T-cell (primary cell): ENCODE measurements around the gene MAPKAP1. TPM values are rescaled to one million over a fixed set of nuclear protein-coding genes. Genes with fewer than 3 reads are reported as not detected.

Source experiments
- ATAC-seq, 4 experiments: fragments of 200-7000 bp in 3 of 4; fragments of 150-1000 bp in 1 of 4; cut with Tn5 transposase; replicated peaks in 1 of 4; 1 replicate in 3 of 4; 2 replicates in 1 of 4; pipeline ENCODE4 v1.10.0; 2021; ENCODE audit warnings: moderate library complexity in 3 of 4, mild to moderate bottlenecking in 2 of 4, moderate number of reproducible peaks in 1 of 4
- CTCF ChIA-PET, 2 donors: fragments of 300-600 bp; sonication (Branson Sonifier 250); formaldehyde crosslinking; loops; one replicate each; lab custom pipeline; 2022; ENCODE audit warnings: antibody characterized with exemption in 2 of 2; lab: Charles Lee
- POLR2A ChIA-PET, 2 donors: fragments of 300-600 bp; sonication (Branson Sonifier 250); formaldehyde crosslinking; loops; one replicate each; lab custom pipeline; 2022; ENCODE audit warnings: antibody characterized with exemption in 2 of 2; lab: Charles Lee
- DNase-seq, 35 experiments: peaks; one replicate each; pipeline versions ENCODE4 v3.0.0 to v3.0.0-alpha.2; 2013 to 2023
- H3K27ac ChIP-seq: one replicate; pipeline ENCODE4 v1.5.1; 2013; ENCODE audit warnings: low read length
- H3K27me3 ChIP-seq, 2 experiments: replicated peaks in 1 of 2; 1 replicate in 1 of 2; 2 replicates in 1 of 2; pipeline versions ENCODE4 v1.6.1 to v1.7.0; 2013; ENCODE audit warnings: low read length in 1 of 2, mixed read lengths in 1 of 2; ENCODE audit not compliant: control insufficient read depth in 2 of 2, insufficient read depth in 2 of 2; ENCODE audit errors: extremely low read depth in 1 of 2
- H3K36me3 ChIP-seq, 2 donors: 1 replicate in 1 of 2; 2 replicates in 1 of 2; pipeline versions ENCODE4 v1.6.1 to v1.7.0; 2013; ENCODE audit warnings: low read length in 1 of 2; ENCODE audit not compliant: control insufficient read depth in 2 of 2, insufficient read depth in 1 of 2; ENCODE audit errors: extremely low read depth in 1 of 2
- H3K4me1 ChIP-seq, 2 experiments: 1 replicate in 1 of 2; 2 replicates in 1 of 2; pipeline versions ENCODE4 v1.6.1 to v1.7.0; 2013; ENCODE audit warnings: low read length in 2 of 2, mixed read lengths in 1 of 2; ENCODE audit not compliant: insufficient read depth in 2 of 2, control insufficient read depth in 1 of 2; ENCODE audit errors: extremely low read depth in 1 of 2
- H3K4me3 ChIP-seq, 2 donors: 1 replicate in 1 of 2; 2 replicates in 1 of 2; pipeline versions ENCODE4 v1.5.1 to v1.7.0; 2013; ENCODE audit warnings: mild to moderate bottlenecking in 2 of 2, low read length in 1 of 2, moderate library complexity in 1 of 2; ENCODE audit not compliant: control insufficient read depth in 1 of 2; ENCODE audit errors: extremely low read depth in 1 of 2
- H3K9me3 ChIP-seq: 2 replicates; pipeline ENCODE4 v1.7.0; 2013
- H3K27ac Mint-ChIP-seq, 2 donors: one replicate each; pipeline ENCODE4 v1.8.0; 2020 to 2021; ENCODE audit warnings: mild to moderate bottlenecking in 2 of 2, mixed read lengths in 2 of 2
- H3K27me3 Mint-ChIP-seq, 2 donors: one replicate each; pipeline ENCODE4 v1.8.0; 2021 to 2022; ENCODE audit warnings: mixed read lengths in 2 of 2
- H3K36me3 Mint-ChIP-seq: one replicate; pipeline ENCODE4 v1.8.0; 2021; ENCODE audit warnings: mixed read lengths
- H3K4me1 Mint-ChIP-seq, 3 donors: one replicate each; pipeline ENCODE4 v1.8.0; 2020 to 2022; ENCODE audit warnings: mixed read lengths in 3 of 3, mild to moderate bottlenecking in 1 of 3
- H3K4me3 Mint-ChIP-seq, 3 donors: one replicate each; pipeline ENCODE4 v1.8.0; 2020 to 2022; ENCODE audit warnings: mild to moderate bottlenecking in 3 of 3, mixed read lengths in 3 of 3, moderate library complexity in 3 of 3
- H3K9me3 Mint-ChIP-seq, 3 donors: one replicate each; pipeline ENCODE4 v1.8.0; 2020 to 2022; ENCODE audit warnings: mixed read lengths in 3 of 3
- WGBS: methylation state at CpG from one replicate; pipeline ENCODE4 v1.1.5; 2013; ENCODE audit warnings: missing lambda C conversion rate; ENCODE audit not compliant: insufficient coverage; 5-methylcytosine and 5-hydroxymethylcytosine counted together
- total RNA-seq, 35 experiments: library from RNA in 6 of 35; stranded (reverse) in 6 of 35; fragments of 120-200 nt in 1 of 35; gene quantifications; one replicate each; pipeline versions ENCODE4 v1.2.1 to v1.2.4 and lab custom pipeline; 2013 to 2026

MAPKAP1 gene
- total RNA-seq, 5 donors from 2014 or later (not counting 1 experiment from before 2014, with no cell fraction given), result 50.2 to 60.3 (median 55.6) TPM

DNA sequence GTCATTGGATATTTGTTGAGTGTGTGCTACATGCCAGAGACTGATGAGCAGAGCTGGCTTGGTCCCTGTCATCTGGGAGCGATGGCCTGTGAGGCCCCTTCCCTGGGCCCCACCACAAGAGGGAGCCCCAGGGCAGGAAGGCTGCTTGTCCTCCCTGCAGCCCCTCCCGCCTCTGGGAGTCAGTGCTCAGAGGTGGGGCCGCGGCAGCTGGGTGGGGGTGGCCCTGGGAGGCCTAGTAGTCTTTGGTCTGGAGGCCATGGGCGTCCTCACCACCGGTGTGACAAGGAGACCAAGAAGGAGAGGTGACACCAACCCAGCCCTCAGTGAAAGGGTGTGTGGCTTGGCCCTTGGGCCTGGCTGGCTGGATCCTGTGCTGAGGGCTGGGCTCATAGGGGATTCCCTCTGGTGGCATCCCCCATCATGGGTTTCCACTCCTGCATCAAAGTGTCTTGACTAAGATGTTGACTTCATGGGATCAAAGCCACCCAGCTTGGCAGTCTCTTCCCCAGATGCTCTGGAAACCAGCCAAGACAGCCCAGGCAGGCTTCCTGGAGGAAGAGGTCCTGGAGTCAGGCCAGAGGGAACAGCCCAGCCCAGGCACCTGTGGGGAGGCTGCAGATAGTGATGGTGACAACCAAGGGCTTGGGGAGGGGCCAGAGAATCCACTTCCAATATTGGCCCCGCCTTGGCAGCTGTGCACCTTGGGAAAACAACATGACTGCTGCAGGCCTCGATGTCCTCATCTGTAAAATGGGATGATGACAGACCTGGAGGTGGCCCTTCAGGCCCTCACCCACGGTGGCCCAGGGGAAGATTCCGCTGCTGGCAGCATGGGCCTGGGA, 278.7 kb downstream of the MAPKAP1 start:
- H3K4me1 Mint-ChIP-seq, result no peaks in the 10 kb centered on the region
- no peak overlapping the region for H3K4me3 Mint-ChIP-seq
- no peak overlapping the region for H3K4me3 ChIP-seq
- H3K9me3 ChIP-seq, result no peaks in the 10 kb centered on the region
- no peaks in the 10 kb centered on the region for H3K36me3 ChIP-seq
- ATAC-seq (no peak), DNase-seq (no peak)
- H3K27me3 ChIP-seq, result no peaks in the 10 kb centered on the region
- H3K36me3 Mint-ChIP-seq, result no peaks in the 10 kb centered on the region
- 92% methylated on average over 6 of the region's 10 CpGs for WGBS
- H3K27ac ChIP-seq, result no peak overlapping the region
- no peak overlapping the region for H3K27ac Mint-ChIP-seq
- H3K4me1 ChIP-seq, result no peaks in the 10 kb centered on the region
- no peaks in the 10 kb centered on the region for H3K9me3 Mint-ChIP-seq
- ChIA-PET CTCF (no interaction called here), POLR2A (no interaction called here)
- H3K27me3 Mint-ChIP-seq, result no peaks in the 10 kb centered on the region

DNA sequence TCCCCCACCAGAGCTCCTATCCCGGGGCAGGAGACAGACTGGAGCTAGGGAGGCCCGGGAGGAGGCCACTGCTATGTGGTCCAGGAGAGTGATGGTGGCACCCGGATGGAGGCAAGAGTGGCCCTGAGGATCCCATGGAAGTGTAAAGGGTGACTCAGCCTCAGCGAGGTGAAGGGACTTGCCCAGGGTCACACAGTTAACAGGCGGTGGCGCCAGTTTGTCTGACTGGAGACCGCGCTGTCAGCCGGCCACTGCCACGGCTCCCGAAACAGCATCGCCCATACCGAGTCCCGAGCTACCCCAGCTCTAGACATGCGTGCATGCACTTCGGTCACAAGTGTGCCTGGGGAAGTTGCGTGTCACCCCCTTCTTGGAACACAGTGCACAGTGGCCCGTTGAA, 279.5 kb downstream of the MAPKAP1 start:
- Histone ChIP-seq H3K27me3 (no peaks in the 10 kb centered on the region), H3K9me3 (no peaks in the 10 kb centered on the region), H3K27ac (no peak overlapping the region), H3K36me3 (no peaks in the 10 kb centered on the region), H3K4me3 (no peak overlapping the region), H3K4me1 (no peaks in the 10 kb centered on the region)
- no peaks in the 10 kb centered on the region for H3K4me1 Mint-ChIP-seq
- ChIA-PET CTCF (no interaction called here), POLR2A (no interaction called here)
- no peaks in the 10 kb centered on the region for H3K27me3 Mint-ChIP-seq
- DNase-seq (no peak), ATAC-seq (no peak)
- no peaks in the 10 kb centered on the region for H3K9me3 Mint-ChIP-seq
- WGBS, result 92% methylated on average over 16 of the region's 18 CpGs
- H3K36me3 Mint-ChIP-seq, result no peaks in the 10 kb centered on the region
- H3K27ac Mint-ChIP-seq, result no peak overlapping the region
- no peak overlapping the region for H3K4me3 Mint-ChIP-seq

DNA sequence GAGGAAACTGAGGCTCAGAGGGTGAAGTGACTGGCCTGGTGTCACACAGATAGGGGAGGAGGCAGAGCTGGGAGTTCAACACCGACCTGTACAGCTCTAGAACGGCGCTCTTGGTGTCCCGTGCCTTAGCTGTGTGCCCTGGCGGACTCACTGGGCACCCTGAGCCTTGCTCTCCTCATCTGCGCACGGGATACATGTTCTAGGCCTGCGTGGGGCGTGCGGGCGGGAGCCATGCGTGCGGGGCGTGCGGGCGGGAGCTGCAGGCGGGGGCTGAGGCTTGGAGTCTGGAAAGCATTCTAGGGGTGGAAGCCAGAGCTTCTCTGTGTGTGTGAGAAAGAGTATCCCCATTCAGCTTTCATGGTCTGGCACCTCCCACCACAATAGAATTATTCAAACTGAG, 280.1 kb downstream of the MAPKAP1 start:
- H3K27ac Mint-ChIP-seq, result no peak overlapping the region
- Histone ChIP-seq H3K4me1 (no peaks in the 10 kb centered on the region), H3K27ac (no peak overlapping the region), H3K9me3 (no peaks in the 10 kb centered on the region), H3K36me3 (no peaks in the 10 kb centered on the region), H3K27me3 (no peaks in the 10 kb centered on the region), H3K4me3 (no peak overlapping the region)
- no peaks in the 10 kb centered on the region for H3K4me1 Mint-ChIP-seq
- H3K9me3 Mint-ChIP-seq, result no peaks in the 10 kb centered on the region
- CTCF ChIA-PET, result no interaction called here
- no peak overlapping the region for H3K4me3 Mint-ChIP-seq
- DNase-seq, result no peak
- POLR2A ChIA-PET, result no interaction called here
- 85% methylated on average over 5 of the region's 17 CpGs for WGBS
- no peaks in the 10 kb centered on the region for H3K36me3 Mint-ChIP-seq
- H3K27me3 Mint-ChIP-seq, result no peaks in the 10 kb centered on the region
- no peak for ATAC-seq

DNA sequence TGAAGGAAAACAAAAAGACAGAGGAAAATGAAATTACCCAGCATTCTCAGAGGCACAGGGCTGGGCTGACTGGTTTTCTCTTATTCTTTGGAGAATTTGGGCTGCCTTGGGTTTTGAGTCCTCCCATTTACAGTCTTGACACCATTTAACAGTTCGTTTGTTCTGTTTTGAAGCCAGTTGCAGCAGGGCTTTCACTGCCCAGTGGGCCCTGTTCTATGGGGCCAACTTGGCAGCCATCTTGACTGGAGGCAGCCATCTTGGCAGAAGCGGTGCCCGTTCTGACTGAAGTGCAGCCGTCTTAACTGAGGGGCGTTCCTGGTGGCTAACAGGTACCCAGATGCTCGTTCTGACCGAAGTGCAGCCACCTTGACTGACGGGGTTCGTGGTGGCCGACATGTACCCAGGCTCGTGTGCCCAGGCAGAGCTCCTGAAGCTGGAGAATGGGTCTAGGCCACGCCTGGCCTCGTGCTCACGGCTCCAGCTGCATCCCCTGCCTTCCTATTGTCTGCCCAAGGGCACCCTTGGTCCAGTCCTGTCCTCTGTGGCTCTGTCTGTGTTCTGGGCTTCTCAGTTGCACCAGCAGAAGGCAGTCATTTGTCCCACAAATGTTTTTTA, 281.0 kb downstream of the MAPKAP1 start:
- no peak overlapping the region for H3K4me3 ChIP-seq
- no peaks in the 10 kb centered on the region for H3K27me3 Mint-ChIP-seq
- H3K4me3 Mint-ChIP-seq, result no peak overlapping the region
- no peaks in the 10 kb centered on the region for H3K36me3 ChIP-seq
- WGBS, result 88% methylated on average over 14 of the region's 14 CpGs
- no peak overlapping the region for H3K27ac Mint-ChIP-seq
- H3K4me1 Mint-ChIP-seq, result no peaks in the 10 kb centered on the region
- no peaks in the 10 kb centered on the region for H3K9me3 Mint-ChIP-seq
- POLR2A ChIA-PET, result no interaction called here
- no peaks in the 10 kb centered on the region for H3K27me3 ChIP-seq
- no peaks in the 10 kb centered on the region for H3K4me1 ChIP-seq
- CTCF ChIA-PET, result no interaction called here
- no peaks in the 10 kb centered on the region for H3K36me3 Mint-ChIP-seq
- DNase-seq (no peak), ATAC-seq (no peak)
- no peaks in the 10 kb centered on the region for H3K9me3 ChIP-seq
- no peak overlapping the region for H3K27ac ChIP-seq

DNA sequence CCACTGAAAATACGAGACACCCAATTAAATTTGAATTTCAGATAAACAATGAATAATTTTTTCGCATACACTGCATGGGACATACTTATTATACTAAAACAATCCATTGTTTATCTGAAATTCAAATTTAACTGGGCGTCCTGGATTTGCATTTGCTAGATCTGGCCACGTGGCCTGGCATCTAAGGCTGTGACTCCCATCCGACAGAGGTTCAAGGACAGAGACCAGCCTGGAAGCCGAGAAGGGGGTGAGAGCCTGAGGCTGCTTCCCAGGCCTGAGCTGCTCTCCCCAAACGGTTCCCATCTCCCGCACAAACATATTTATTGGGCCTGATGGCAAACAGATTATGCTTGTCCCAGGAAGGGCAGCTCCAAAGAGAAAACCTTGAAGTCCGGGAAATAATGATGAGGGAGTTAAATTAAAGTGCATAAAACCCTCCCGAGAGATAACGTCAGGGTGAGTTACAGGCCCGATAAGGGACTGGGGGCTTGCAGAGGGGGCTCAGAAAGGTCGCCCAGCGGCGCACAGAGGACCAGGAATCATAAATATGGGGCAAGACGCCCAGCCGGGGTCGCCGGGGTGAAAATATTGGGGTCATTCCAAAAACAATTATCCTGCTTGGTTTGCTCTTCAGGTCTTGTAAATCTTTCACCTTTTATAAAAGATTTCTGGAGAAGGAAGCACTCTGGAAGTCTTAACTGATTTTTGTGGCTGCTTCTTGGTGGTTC, 281.7 kb downstream of the MAPKAP1 start:
- ChIA-PET POLR2A (no interaction called here), CTCF (no interaction called here)
- H3K27ac Mint-ChIP-seq, result no peak overlapping the region
- no peaks in the 10 kb centered on the region for H3K4me1 Mint-ChIP-seq
- no peak overlapping the region for H3K27ac ChIP-seq
- H3K36me3 ChIP-seq, result no peaks in the 10 kb centered on the region
- no peak for ATAC-seq
- WGBS, result 91% methylated on average over 12 of the region's 19 CpGs
- DNase-seq, result no peak
- no peak overlapping the region for H3K4me3 Mint-ChIP-seq
- no peaks in the 10 kb centered on the region for H3K27me3 Mint-ChIP-seq
- no peaks in the 10 kb centered on the region for H3K36me3 Mint-ChIP-seq
- no peaks in the 10 kb centered on the region for H3K27me3 ChIP-seq
- H3K9me3 Mint-ChIP-seq, result no peaks in the 10 kb centered on the region
- H3K9me3 ChIP-seq, result no peaks in the 10 kb centered on the region
- no peak overlapping the region for H3K4me3 ChIP-seq
- no peaks in the 10 kb centered on the region for H3K4me1 ChIP-seq

DNA sequence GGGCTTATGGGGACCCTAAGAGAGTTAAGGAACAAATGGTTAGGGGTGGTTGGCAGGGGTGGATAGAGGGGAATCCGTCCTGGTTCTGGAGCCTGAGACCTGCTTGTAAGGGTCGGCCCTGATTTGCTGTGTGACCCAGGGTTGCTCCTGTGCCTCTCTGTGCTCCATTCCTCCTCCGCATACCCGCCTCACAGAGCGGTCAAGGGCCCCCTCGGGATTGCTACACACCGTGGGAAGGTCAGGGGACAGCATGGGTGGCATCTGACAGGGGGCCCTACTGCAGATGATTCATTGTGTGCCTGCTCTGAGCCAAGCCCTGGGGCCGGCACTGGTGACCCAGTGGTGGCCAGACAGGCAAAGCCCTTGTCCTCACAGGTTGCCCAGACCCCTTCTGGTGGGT, 283.0 kb downstream of the MAPKAP1 start:
- H3K9me3 ChIP-seq, result no peaks in the 10 kb centered on the region
- Mint-ChIP-seq H3K4me3 (no peak overlapping the region), H3K27me3 (no peaks in the 10 kb centered on the region), H3K27ac (no peak overlapping the region), H3K9me3 (no peaks in the 10 kb centered on the region), H3K4me1 (no peaks in the 10 kb centered on the region), H3K36me3 (no peaks in the 10 kb centered on the region)
- no peak overlapping the region for H3K27ac ChIP-seq
- ATAC-seq, result no peak
- no peak for DNase-seq
- H3K4me1 ChIP-seq, result no peaks in the 10 kb centered on the region
- no peaks in the 10 kb centered on the region for H3K36me3 ChIP-seq
- ChIA-PET POLR2A (no interaction called here), CTCF (no interaction called here)
- no peaks in the 10 kb centered on the region for H3K27me3 ChIP-seq
- no peak overlapping the region for H3K4me3 ChIP-seq
- 89% methylated on average over 7 of the region's 8 CpGs for WGBS
